HEK293T (cell line): ENCODE data around the gene NABP2.

Experiments used
- FOXM1 ChIP-seq: fragments of 450-650 bp; IDR thresholded peaks from 2 replicates; pipeline ENCODE4 v1.6.1; 2017; ENCODE audit warnings: mild to moderate bottlenecking, borderline replicate concordance
- HDGF ChIP-seq: fragments of 450-650 bp; IDR thresholded peaks from 2 replicates; pipeline ENCODE4 v1.6.1; 2017; ENCODE audit warnings: antibody characterized with exemption, borderline replicate concordance
- NFRKB ChIP-seq: fragments of 450-650 bp; IDR thresholded peaks from 2 replicates; pipeline ENCODE4 v1.6.1; 2016; ENCODE audit warnings: mild to moderate bottlenecking, moderate library complexity
- SP1 ChIP-seq: fragments of 450-650 bp; IDR thresholded peaks from 2 replicates; pipeline ENCODE4 v1.6.1; 2017
- SUZ12 ChIP-seq: fragments of 450-650 bp; IDR thresholded peaks from 2 replicates; pipeline ENCODE4 v1.6.1; 2016; ENCODE audit warnings: mild to moderate bottlenecking

- TF ChIP-seq HDGF: no peak
- TF ChIP-seq NFRKB: no peak
- no peak for TF ChIP-seq SUZ12
- TF ChIP-seq SP1: no peak
- TF ChIP-seq FOXM1: no peak
These were observed 37.2 kb upstream of the NABP2 start for GRCh38 chr12:56186957-56187356.
